Stimulated activated CD4-positive, alpha-beta T cell treated with anti-CD3 and anti-CD28 coated beads, Interleukin-12 subunit alpha, Interleukin-12 subunit beta, amount 100 ng/mL, for 4 hours (primary cell): ENCODE data around the gene SAMM50.

Experiments used
- DNase-seq: peaks from one replicate; pipeline ENCODE4 v3.0.0-alpha.2; 2020

The SAMM50 gene

DNA sequence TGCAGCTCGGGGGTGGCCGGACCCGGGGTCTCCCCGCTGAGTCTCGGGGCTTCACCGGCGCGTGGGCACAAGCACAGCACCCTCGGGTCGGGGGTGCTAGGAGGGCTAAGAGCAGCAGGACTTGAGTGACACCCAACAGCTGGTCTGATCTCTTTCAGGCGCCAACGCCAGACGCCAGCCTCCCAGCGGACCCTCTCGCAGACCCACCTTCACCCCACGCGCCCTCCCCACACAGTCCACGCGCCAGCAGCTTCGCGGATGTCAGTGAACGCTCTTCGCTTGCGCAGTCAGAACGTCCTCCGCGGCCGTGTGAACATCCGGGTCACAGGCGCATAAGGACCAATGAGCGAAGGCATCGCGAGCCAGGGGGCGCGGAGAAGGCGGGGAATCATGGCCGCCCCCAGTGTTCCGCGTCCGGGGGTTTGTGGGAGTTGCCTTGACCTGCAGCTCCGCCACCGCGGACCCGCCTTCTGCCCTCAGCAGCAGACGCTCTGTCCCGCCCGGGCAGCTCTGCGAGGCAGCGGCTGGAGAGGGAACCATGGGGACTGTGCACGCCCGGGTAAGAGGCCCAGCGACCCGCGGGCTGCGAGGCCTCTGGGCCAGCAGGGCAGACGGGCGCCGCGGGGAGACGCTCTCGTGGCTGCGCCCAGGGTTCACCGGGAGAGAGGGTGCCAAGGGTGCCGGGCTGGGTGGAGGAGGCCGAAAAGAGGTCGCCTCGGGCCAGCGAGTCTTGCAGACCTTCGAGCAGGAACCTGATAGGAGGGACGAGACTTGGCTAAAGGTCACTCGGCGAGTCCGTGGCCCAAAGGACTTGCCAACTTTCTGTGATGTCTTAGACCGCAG is at the start of gene SAMM50:
Gene SAMM50, plus strand, starts transcription at position 403 of the 843 bp plus-strand sequence. Its CDS starts 136 bp downstream, at position 539.
- DNase-seq: peak; percentile 86

DNA sequence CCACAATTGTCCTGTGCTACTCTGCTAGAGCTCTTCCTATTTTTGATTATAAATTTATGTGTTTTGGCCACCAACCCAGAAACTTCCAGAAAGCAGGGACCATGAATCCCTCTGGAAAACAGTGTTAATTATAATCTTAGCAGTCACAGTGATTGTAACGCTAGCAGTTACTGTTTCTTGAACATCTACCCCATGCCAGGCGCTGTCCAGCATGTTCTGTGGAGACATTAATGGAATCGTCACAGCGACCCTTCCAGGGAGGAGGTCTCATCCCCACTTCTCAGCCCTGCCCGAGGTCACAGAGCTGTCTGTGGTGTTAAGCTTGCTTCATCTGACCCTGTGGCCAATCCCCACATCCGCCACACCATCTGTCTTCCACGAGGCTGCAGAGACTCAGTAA is 49.6 kb upstream of the SAMM50 start:
- no peak for DNase-seq

DNA sequence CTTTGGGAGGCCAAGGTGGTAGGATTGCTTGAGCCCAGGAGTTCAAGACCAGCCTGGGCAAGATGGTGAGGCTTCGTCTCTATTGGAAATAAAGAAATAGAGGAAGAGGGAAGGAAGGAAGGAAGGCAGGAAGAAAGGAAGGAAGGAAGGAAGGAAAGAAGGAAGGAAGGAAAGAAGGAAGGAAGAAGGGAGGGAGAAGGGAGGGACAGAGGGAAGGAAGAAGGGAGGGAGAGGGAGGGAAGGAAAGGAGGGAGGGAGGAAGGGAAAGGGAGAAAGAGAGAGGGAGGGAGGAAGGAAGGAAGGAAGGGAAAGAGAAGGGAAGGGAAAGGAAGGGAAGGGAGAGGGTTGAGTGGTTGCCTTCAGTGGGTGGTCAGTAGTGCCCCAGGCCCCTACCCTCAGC is 45.5 kb upstream of the SAMM50 start:
- no peak for DNase-seq

DNA sequence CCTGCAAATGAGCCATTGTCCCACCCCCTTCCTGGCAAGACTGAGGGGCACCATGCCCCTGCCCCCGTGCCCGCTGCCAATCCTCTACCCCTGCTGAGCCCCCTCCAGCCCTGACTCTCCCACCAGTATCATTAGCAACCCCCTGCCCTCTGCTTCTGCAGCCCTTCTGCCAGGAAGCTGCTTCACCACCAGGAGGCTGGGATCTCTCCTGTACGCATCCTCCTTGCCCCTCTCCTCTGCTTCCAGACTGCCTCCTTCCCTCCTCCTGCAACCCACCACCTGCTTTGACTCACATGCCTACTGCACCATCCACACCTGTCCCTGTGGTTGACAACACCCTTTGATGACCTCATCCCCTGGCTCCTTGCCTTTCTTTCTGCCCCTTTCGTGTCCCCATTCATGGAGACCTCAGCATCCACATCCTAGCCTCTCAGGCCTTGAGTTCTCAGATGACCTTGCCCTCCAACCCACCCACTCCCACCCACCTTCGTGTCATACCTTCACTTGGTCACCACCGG is 45.0 kb upstream of the SAMM50 start:
- DNase-seq: no peak

DNA sequence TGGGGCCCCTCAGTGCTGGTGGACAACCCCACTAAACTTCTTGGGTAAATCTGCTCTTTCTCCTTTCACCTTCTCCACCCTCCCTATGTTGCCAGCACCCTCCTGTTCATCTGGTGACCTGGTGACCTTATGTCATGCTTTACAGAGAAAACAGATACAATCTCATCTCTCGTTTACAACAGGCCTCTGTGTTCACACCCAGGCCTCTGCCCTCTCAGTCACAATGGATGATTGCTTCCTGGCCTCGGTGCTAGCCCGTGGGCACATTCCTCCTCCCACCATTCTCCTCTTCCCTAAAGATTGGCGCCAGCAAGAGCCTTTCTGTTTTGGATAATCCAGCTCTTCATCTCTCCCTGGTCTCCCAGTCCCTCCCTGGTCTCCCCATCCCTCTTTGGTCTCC is 43.9 kb upstream of the SAMM50 start:
- DNase-seq: no peak

DNA sequence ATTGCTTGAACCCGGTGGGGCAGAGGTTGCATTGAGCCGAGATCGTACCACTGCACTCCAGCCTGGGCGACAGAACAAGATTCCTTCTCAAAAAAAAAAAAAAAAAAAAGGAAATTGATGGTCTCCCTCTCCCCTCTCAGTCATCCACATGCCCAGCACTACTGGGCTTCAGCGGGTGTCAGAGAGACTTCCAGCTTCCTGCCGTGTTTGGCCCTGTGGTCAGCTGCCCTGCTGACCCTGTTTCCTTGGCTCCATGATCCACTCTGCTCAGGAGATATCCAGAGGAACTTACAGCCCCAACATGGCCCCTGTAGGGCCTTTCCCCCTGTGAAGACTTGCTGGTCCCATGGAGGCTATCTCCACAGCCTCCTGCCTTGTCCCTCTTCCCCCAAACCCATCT is 37.7 kb upstream of the SAMM50 start:
- no peak for DNase-seq

DNA sequence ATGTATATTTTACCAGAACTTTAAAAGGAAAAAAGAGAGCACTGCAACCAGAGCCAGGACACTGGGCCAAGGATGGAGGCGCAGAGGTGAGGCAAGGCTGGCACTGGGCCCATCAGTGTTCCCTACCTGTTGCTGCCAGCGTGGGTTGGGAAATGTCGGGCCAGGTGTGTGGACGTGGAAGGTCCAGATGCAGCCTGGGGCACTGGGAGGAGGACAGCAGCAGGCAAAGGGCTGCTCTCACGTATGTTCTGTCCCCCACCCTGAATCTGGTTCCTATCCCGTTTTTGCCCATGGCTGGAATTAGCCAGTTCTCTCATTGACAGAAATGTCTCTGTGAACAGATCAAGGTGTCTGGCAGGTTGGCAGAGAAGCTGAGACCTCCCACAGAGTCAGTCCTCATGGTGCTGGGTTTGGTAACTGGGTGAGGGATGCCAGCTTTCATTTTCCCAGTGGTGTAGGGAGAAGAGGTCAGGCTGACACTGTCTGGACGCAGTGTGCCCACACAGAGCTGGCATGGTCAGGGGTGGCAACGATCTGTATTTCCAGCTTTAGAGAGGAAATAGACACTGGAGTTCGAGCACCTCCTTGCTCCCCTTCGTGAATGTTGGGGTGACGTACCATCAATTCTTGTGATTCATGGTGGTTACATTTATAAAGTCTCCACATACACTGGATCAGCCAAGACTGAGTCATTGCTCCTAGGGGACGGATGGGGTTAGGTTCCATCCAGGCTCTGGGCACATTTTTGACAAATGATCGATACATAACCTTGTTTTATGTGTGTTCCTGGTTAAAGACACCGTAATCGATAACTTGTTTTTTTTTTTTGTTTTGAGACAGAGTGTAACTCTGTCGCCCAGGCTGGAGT is 35.9 kb upstream of the SAMM50 start:
- no peak for DNase-seq

DNA sequence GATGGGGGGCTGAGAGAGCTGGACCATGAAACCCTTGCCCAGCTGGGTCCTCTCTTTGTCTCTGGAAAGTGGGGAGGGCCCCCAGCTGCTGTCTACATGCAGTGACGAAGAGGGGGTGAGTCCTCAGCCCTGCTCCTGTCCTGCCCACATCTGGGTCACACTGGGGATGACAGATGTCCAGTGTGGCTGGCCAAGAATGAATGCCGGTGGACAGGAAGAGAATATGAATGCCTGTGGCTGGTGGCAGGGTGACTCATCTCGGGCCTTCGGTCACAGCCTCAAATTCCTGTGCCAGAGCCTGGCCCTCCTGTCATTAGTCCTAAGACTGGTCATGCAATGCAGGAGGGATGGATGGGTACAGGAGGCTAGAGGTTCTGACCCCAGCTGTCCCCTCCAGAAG is 33.9 kb upstream of the SAMM50 start:
- no peak for DNase-seq

DNA sequence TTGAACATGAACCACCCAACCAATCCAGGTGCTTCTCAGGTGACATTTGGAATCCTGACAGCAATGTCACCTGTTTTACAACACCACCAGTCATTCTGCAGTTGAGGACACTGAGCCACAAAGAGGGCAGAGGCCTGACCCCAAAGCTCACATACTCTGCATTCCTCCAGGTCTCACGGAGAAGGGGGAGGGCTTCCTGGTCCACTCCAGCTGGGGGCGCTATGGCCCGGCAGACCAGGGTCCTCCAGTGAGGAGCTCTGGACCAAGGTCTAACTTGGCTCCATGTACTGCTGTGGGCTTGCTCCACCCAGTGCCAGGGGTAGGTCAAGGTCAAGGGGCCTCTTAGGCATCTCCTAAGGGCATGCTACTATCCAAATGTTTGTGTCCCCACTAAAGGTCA is 33.1 kb upstream of the SAMM50 start:
- no peak for DNase-seq

DNA sequence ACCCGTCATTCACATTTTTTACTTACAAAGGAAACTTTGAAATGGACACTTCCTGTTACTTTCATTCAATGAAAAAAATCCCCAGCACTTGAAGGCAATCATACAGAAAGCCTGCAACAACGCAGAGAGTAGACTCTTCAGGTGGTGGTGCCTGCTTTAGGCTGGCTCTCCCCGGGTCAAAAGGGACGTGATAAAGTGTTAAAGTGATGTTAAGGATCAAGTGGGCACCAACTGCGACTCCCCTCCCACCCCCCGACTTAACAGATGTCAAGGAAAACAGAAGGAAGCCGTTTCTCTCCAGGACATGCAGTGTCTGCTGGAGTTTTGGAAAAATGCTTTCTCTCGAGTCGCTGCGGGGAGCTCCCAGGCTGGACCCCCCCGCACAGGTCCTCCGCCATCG is 32.1 kb upstream of the SAMM50 start:
- DNase-seq: no peak

DNA sequence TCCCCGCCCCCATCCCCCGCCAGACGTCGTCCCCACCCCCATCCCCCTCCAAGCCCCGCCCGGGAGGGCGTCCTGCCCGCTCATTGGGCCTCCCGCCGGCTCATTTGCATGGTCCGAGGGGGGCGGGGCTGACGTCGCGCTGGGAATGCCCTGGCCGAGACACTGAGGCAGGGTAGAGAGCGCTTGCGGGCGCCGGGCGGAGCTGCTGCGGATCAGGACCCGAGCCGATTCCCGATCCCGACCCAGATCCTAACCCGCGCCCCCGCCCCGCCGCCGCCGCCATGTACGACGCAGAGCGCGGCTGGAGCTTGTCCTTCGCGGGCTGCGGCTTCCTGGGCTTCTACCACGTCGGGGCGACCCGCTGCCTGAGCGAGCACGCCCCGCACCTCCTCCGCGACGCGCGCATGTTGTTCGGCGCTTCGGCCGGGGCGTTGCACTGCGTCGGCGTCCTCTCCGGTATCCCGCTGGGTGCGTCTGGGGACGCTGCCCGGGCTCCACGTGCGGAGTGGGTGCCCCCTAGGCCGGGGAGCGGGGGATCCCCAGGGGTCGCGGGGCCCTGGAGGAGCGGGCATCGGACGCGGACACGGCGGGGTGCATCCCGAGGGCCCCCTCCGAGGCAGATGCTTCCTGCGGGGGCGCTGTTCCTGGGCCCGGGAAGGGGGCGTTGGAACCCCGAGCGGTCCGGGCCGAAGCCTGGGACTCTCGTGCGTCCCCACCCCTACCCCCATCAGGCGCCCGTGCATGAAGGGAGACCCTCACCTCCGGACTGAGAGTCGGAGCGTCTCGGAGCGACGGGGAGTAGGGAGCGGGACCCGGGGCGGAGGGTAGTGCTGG is 31.4 kb upstream of the SAMM50 start, which contains the start of gene PNPLA3:
Gene PNPLA3, plus strand, starts transcription at position 175 of the 834 bp plus-strand sequence. Its CDS starts 107 bp downstream, at position 282.
- peak; percentile 80 for DNase-seq

DNA sequence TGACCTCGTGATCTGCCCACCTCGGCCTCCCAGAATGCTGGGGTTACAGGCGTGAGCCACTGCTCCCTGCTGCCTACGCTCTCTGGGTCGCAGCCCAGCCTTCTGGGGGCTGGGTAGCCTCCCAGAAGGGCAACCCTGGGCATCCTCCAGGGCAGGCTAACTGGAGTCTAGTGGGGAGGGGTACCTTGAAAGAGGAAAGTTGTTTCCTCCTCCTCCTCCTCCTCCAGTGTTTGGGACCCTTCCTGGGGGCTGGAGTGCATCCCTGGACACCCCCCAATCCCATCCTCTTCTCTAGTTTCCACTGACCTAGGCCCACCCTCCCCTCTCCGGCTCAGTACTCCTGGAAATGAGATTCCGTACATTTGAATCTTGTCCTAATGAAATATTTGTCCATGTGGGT is 30.4 kb upstream of the SAMM50 start:
- DNase-seq: no peak

DNA sequence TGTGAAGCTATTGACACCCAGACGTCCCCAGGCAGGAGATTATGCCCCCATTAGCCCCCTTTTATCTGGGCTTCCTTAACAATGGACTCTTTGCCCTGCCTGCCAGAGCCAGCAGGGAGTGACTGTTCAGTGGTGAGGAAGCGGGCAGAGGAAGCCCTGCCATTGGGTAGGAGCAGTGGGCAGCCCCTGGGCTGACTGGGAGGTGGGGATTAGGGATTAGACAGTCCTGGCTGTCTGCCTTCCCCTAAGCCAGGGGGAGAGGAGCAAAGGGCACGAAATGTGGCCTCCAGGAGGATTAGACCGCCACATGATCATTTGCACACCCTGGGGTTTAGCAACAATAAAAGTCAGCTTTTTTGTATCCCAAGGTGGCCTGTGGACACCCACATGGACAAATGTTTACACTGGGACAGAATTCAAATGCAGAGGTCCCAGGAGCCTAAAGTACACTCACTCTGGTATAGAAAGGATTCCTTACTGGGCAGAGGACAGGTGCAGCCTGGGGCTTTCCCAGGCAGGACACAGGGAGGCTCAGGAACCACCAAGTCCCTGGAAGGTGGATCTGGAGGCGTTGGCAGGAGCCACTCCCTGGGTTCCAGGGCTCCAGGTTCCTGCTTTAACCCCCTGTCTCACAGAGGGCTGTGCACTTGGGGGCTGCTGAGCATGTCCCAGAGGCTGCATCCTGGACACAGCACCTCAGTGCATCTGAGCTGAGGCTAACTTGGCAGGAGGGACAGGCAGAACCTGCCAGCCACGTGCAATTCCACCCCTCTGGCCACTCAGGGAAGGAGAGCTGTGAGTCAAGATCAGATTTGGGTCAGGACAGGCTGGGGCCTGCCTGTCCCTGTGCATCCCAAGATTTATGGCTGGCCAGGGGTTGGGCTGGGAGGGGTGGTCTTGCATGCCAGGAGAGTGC is 29.6 kb upstream of the SAMM50 start:
- DNase-seq: no peak

DNA sequence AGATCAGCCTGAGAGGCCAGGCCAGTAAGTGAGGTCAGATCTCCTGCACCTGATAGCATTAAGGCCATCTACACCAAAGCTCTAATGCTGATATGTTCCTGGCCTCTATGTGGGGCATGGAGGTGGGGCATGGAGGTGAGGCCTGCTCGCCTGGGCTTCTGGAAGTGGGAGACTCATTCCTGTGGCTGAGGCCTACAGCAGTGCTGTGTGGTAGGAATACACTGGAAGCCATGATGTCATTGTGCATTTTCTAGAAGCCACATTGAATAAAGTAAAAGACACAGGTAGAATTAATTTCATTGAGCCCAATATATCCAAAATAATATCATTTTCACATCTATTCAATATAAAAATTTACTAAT is 28.9 kb upstream of the SAMM50 start:
- no peak for DNase-seq

DNA sequence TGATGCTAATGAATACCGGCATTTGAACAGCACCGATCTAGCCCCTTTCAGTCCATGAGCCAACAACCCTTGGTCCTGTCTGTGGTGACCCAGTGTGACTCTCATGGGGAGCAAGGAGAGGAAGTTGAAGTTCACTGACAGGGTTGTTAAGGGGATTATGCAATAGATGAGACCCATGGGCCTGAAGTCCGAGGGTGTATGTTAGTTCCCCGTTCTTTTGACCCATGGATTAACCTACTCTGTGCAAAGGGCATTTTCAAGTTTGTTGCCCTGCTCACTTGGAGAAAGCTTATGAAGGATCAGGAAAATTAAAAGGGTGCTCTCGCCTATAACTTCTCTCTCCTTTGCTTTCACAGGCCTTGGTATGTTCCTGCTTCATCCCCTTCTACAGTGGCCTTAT is 26.8 kb upstream of the SAMM50 start:
- DNase-seq: no peak

DNA sequence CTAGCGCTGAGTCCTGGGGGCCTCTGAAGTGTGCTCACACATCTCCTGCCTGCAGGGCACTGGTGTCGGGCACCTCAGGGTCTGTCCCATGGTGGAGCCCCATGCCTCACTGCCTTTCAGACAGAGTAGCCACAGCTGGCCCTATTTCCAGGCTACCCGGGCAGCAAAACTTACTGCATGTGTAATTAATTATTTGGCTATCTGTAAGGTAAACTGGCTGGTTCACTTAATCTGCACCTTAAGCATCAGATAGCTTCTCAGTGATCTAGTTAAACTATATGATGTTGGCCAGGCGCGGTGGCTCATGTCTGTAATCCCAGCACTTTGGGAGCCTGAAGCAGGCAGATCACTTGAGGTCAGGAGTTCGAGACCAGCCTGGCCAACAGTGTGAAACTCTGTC is 26.3 kb upstream of the SAMM50 start:
- no peak for DNase-seq

DNA sequence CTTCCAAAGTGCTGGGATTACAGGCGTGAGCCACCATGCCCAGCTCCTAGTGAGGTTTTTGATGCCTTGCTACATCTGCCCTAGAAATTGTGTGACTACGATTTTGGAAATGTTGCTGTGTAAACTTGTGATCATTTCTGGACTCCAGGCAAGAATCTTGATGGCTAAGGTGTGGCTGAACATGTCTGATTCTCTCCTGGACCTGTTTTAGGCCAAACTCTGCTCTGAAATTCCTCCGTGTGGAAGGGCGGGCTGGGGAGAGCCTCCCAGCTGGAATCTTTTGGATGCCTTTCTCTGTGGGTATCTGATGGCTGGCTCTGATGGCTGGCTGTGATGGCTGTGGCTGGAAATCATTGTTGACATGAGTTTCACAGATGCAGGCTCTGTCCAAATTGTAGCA is 23.5 kb upstream of the SAMM50 start:
- DNase-seq: no peak

DNA sequence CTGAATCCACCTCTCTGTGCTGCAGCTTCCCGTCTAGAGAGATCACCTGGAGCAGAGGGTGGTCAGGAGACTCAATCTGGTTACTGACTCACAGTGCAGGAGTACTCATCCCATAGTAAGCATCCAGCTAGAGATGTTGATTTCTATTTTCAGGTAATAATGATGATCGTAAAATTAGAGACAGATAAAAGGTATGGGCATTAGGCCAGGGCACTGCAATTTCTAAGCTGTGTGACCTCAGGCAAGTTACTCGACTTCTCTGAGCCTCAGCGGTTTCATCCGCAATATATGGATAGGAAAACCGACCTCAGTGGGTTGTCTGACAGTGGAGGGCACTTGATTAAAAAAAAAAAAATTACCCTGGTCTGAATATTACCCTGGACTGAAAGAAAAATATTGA is 13.8 kb upstream of the SAMM50 start:
- DNase-seq: no peak

DNA sequence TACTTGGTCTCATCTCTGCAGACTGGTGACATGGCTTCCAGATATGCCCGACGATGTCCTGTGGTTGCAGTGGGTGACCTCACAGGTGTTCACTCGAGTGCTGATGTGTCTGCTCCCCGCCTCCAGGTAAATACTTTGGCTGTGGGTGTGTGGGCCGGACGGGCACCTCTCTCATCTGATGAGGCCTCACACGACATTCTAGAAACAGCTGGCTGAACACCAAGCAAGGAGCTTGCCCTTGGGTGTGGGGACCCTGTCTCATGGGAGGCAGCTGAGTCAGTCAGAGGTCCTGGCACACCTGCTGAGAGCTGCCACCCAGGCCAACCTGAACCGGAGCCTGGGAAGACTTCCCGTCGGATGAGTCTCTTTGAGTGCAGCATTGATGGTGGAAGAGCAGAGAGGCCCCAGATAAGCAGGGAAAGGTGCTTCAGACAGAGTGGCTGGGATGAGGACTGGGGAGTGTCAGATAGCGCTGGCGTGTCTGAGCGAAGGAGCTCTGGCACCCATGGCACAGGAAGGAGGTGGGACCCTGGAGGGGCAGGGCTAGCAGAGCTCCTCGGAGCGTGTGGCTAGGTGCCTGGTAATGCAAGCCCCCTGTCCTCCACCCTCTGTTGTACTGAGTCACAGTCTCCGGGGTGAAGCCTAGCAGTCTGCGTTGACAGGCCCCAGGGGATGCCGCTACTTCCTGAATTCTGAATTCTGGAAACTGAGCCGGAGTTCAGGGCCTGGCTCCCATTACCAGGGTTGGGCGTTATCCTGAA is 10.4 kb upstream of the SAMM50 start:
- no peak for DNase-seq

DNA sequence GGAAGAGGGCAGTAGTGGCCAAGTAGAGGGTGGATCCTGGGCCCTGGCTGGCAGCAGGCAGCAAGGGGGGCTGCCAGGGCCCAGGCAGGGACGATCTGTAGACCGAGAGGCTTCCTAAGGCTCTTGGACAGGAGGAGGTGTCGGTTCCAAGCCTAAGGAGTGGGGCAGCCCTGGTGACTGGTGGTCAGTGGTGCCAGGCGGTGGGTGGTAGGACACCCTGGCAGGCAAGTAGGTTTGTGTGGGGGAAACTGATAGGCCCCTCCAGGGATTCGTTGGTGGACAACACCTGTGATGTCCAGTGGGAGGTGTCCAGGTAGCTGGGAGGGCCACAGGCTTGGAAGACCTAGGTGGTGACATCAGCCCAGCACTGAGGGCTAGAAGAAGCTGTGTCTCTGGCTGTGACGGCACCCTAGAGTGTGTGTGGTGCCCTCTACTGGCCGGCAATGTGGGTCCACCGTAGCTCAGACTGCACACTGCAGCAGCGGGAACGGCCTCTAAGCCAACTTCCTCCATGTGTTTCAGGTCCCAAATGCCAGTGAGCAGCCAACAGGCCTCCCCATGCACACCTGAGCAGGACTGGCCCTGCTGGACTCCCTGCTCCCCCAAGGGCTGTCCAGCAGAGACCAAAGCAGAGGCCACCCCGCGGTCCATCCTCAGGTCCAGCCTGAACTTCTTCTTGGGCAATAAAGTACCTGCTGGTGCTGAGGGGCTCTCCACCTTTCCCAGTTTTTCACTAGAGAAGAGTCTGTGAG is 9.4 kb upstream of the SAMM50 start:
- peak; percentile 68 for DNase-seq

DNA sequence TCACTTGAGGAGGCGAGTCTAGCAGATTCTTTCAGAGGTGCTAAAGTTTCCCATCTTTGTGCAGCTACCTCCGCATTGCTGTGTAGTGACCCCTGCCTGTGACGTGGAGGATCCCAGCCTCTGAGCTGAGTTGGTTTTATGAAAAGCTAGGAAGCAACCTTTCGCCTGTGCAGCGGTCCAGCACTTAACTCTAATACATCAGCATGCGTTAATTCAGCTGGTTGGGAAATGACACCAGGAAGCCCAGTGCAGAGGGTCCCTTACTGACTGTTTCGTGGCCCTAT is 8.9 kb upstream of the SAMM50 start:
- DNase-seq: no peak
